H1 (cell line): ENCODE data around the gene CLIP3. TPM values are rescaled to one million over a fixed set of nuclear protein-coding genes. Genes with fewer than 3 reads are reported as not detected.

Source experiments
- E2F6 ChIP-seq: IDR thresholded peaks from 2 replicates; pipeline ENCODE4 v1.6.1; 2012; ENCODE audit warnings: inconsistent platforms
- polyA plus RNA-seq, 7 experiments: library from polyadenylated mRNA; depleted of rRNA in 3 of 7; stranded (reverse) in 5 of 7; unstranded in 2 of 7; fragments of >200 nt in 5 of 7; fragments of 200-250 nt in 2 of 7; gene quantifications; 1 replicate in 5 of 7; 2 replicates in 1 of 7; 4 replicates in 1 of 7; pipeline versions ENCODE4 v1.2.1 to v1.2.3, GENCODE V29; 2011 to 2013; ENCODE audit warnings: missing spikeins in 2 of 7, mixed read lengths in 2 of 7
- total RNA-seq: library from RNA; stranded (reverse); fragmentation: NEBNext Ultra II Directional; extraction: Animal tissue kit (Norgen Biotek cat#: 25700); gene quantifications from 2 replicates; pipeline ENCODE4 v1.2.1, GENCODE V29; 2021
- TF ChIP-seq, protein P1 (sequence below): fragments of 300-600 bp; sonication (generic); IDR thresholded peaks from 2 replicates; pipeline ENCODE4 v1.7.1; 2012; ENCODE audit warnings: low read length, moderate library complexity, mild to moderate bottlenecking, inconsistent platforms; ENCODE audit not compliant: insufficient replicate concordance

CLIP3 gene
- total and polyA plus RNA-seq, 2 of the 8 experiments (the other 6 are each of a cell fraction or from before 2014, with no cell fraction given), result 5.9 to 21.7 TPM

GRCh38 chr19:35987571-35987896, 45.1 kb downstream of the CLIP3 start (continued):
- TF ChIP-seq E2F6, result no peak
- TF ChIP-seq, protein P1, sequence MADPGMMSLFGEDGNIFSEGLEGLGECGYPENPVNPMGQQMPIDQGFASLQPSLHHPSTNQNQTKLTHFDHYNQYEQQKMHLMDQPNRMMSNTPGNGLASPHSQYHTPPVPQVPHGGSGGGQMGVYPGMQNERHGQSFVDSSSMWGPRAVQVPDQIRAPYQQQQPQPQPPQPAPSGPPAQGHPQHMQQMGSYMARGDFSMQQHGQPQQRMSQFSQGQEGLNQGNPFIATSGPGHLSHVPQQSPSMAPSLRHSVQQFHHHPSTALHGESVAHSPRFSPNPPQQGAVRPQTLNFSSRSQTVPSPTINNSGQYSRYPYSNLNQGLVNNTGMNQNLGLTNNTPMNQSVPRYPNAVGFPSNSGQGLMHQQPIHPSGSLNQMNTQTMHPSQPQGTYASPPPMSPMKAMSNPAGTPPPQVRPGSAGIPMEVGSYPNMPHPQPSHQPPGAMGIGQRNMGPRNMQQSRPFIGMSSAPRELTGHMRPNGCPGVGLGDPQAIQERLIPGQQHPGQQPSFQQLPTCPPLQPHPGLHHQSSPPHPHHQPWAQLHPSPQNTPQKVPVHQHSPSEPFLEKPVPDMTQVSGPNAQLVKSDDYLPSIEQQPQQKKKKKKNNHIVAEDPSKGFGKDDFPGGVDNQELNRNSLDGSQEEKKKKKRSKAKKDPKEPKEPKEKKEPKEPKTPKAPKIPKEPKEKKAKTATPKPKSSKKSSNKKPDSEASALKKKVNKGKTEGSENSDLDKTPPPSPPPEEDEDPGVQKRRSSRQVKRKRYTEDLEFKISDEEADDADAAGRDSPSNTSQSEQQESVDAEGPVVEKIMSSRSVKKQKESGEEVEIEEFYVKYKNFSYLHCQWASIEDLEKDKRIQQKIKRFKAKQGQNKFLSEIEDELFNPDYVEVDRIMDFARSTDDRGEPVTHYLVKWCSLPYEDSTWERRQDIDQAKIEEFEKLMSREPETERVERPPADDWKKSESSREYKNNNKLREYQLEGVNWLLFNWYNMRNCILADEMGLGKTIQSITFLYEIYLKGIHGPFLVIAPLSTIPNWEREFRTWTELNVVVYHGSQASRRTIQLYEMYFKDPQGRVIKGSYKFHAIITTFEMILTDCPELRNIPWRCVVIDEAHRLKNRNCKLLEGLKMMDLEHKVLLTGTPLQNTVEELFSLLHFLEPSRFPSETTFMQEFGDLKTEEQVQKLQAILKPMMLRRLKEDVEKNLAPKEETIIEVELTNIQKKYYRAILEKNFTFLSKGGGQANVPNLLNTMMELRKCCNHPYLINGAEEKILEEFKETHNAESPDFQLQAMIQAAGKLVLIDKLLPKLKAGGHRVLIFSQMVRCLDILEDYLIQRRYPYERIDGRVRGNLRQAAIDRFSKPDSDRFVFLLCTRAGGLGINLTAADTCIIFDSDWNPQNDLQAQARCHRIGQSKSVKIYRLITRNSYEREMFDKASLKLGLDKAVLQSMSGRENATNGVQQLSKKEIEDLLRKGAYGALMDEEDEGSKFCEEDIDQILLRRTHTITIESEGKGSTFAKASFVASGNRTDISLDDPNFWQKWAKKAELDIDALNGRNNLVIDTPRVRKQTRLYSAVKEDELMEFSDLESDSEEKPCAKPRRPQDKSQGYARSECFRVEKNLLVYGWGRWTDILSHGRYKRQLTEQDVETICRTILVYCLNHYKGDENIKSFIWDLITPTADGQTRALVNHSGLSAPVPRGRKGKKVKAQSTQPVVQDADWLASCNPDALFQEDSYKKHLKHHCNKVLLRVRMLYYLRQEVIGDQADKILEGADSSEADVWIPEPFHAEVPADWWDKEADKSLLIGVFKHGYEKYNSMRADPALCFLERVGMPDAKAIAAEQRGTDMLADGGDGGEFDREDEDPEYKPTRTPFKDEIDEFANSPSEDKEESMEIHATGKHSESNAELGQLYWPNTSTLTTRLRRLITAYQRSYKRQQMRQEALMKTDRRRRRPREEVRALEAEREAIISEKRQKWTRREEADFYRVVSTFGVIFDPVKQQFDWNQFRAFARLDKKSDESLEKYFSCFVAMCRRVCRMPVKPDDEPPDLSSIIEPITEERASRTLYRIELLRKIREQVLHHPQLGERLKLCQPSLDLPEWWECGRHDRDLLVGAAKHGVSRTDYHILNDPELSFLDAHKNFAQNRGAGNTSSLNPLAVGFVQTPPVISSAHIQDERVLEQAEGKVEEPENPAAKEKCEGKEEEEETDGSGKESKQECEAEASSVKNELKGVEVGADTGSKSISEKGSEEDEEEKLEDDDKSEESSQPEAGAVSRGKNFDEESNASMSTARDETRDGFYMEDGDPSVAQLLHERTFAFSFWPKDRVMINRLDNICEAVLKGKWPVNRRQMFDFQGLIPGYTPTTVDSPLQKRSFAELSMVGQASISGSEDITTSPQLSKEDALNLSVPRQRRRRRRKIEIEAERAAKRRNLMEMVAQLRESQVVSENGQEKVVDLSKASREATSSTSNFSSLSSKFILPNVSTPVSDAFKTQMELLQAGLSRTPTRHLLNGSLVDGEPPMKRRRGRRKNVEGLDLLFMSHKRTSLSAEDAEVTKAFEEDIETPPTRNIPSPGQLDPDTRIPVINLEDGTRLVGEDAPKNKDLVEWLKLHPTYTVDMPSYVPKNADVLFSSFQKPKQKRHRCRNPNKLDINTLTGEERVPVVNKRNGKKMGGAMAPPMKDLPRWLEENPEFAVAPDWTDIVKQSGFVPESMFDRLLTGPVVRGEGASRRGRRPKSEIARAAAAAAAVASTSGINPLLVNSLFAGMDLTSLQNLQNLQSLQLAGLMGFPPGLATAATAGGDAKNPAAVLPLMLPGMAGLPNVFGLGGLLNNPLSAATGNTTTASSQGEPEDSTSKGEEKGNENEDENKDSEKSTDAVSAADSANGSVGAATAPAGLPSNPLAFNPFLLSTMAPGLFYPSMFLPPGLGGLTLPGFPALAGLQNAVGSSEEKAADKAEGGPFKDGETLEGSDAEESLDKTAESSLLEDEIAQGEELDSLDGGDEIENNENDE, result no peak
